H7 (cell line): Measurements from ENCODE around the gene SNTA1. TPM values are rescaled to one million over a fixed set of nuclear protein-coding genes. Genes with fewer than 3 reads are reported as not detected.
"Not testable (repeated sequence)": the region's sequence is repeated elsewhere in the genome, so short reads cannot be mapped to it uniquely, and the experiment has no call there.

Experiments used
- DNase-seq: peaks from one replicate; pipeline ENCODE4 v3.0.0; 2012
- H3K27me3 ChIP-seq: 2 replicates; pipeline ENCODE4 v1.6.0; 2011; ENCODE audit warnings: mild to moderate bottlenecking, low read length; ENCODE audit not compliant: control insufficient read depth, insufficient read depth
- H3K36me3 ChIP-seq: replicated peaks from 2 replicates; pipeline ENCODE4 v1.5.1; 2011; ENCODE audit warnings: low read length; ENCODE audit not compliant: control insufficient read depth, insufficient read depth
- H3K4me3 ChIP-seq: 2 replicates; pipeline ENCODE4 v1.5.1; 2011; ENCODE audit warnings: low read depth, mild to moderate bottlenecking, control low read depth, low read length, moderate library complexity; ENCODE audit not compliant: insufficient read depth
- total RNA-seq: library from RNA; depleted of rRNA; stranded (reverse); fragments of >200 nt; shearing (Covaris generic); gene quantifications from 2 replicates; pipeline ENCODE4 v1.2.3, GENCODE V29; 2014

The SNTA1 gene
- total RNA-seq, 1 experiment from 2014 or later = 3.8 TPM

GRCh38 chr20:33474963-33475362 is 31.4 kb upstream of the SNTA1 start:
- H3K27me3 ChIP-seq = no peaks in the 10 kb centered on the region
- H3K36me3 ChIP-seq = no peaks in the 10 kb centered on the region
- H3K4me3 ChIP-seq = no peak overlapping the region
- no peak for DNase-seq

GRCh38 chr20:33474097-33474873 is 30.7 kb upstream of the SNTA1 start:
- DNase-seq = no peak
- no peaks in the 10 kb centered on the region for H3K36me3 ChIP-seq
- H3K27me3 ChIP-seq = no peaks in the 10 kb centered on the region
- no peak overlapping the region for H3K4me3 ChIP-seq

- H3K4me3 ChIP-seq = no peak overlapping the region
- H3K36me3 ChIP-seq = no peaks in the 10 kb centered on the region
- no peak for DNase-seq
- H3K27me3 ChIP-seq = no peaks in the 10 kb centered on the region
Observed at GRCh38 chr20:33472868-33473435, 29.4 kb upstream of the SNTA1 start.

- Histone ChIP-seq H3K27me3 (no peaks in the 10 kb centered on the region), H3K4me3 (no peak overlapping the region), H3K36me3 (no peaks in the 10 kb centered on the region)
- no peak for DNase-seq
Observed at GRCh38 chr20:33470866-33471265, 27.3 kb upstream of the SNTA1 start.

GRCh38 chr20:33470457-33470856 is 26.9 kb upstream of the SNTA1 start:
- H3K36me3 ChIP-seq = no peaks in the 10 kb centered on the region
- no peaks in the 10 kb centered on the region for H3K27me3 ChIP-seq
- no peak for DNase-seq
- no peak overlapping the region for H3K4me3 ChIP-seq

- no peaks in the 10 kb centered on the region; the same call in 1 of the 2 replicates for H3K27me3 ChIP-seq
- no peaks in the 10 kb centered on the region for H3K36me3 ChIP-seq
- no peak overlapping the region for H3K4me3 ChIP-seq
- no peak for DNase-seq
Observed at GRCh38 chr20:33466303-33466646, 22.7 kb upstream of the SNTA1 start.

- Histone ChIP-seq H3K27me3 (no peaks in the 10 kb centered on the region; the same call in 1 of the 2 replicates), H3K4me3 (no peak overlapping the region), H3K36me3 (no peaks in the 10 kb centered on the region)
- DNase-seq = no peak
Observed at GRCh38 chr20:33465481-33466302, 22.1 kb upstream of the SNTA1 start.

- not testable (repeated sequence) for DNase-seq
Observed at GRCh38 chr20:33464759-33465158, 21.2 kb upstream of the SNTA1 start.

GRCh38 chr20:33463332-33464101 is 20.0 kb upstream of the SNTA1 start:
- Histone ChIP-seq H3K36me3 (no peaks in the 10 kb centered on the region), H3K27me3 (no peaks in the 10 kb centered on the region; the same call in 1 of the 2 replicates), H3K4me3 (no peak overlapping the region)
- no peak for DNase-seq

More at GRCh38 chr20:33464759-33465158, 21.2 kb upstream of the SNTA1 start:
- not testable (repeated sequence) for H3K36me3 ChIP-seq, H3K4me3 ChIP-seq, H3K27me3 ChIP-seq

GRCh38 chr20:33460711-33461110 is 17.1 kb upstream of the SNTA1 start:
- H3K27me3 ChIP-seq = no peaks in the 10 kb centered on the region; the same call in 1 of the 2 replicates
- DNase-seq = no peak
- H3K36me3 ChIP-seq = no peaks in the 10 kb centered on the region
- H3K4me3 ChIP-seq = no peak overlapping the region

- no peak overlapping the region for H3K4me3 ChIP-seq
- DNase-seq = no peak
- H3K36me3 ChIP-seq = no peaks in the 10 kb centered on the region
- no peaks in the 10 kb centered on the region; the same call in 1 of the 2 replicates for H3K27me3 ChIP-seq
Observed at GRCh38 chr20:33459599-33459998, 16.0 kb upstream of the SNTA1 start.

GRCh38 chr20:33456916-33457642 is 13.5 kb upstream of the SNTA1 start:
- not testable (repeated sequence) for H3K4me3 ChIP-seq, H3K36me3 ChIP-seq, H3K27me3 ChIP-seq
- DNase-seq = peak; percentile 91

GRCh38 chr20:33450867-33451266 is 7.3 kb upstream of the SNTA1 start:
- Histone ChIP-seq H3K27me3 (no peaks in the 10 kb centered on the region), H3K4me3 (no peak overlapping the region), H3K36me3 (no peaks in the 10 kb centered on the region)
- no peak for DNase-seq
